ENCODE results near the gene CSF2RB.

GRCh38 chr22:36892292-36892691 is 21.1 kb upstream of the CSF2RB start:
- TF ChIP-seq CTCF (IDR thresholded peaks at IDR 0.05) (no peak), EZH2phosphoT487 (IDR thresholded peaks at IDR 0.05) (no peak)
